HepG2 (cell line): Measurements from ENCODE around the gene CD101. TPM values are rescaled to one million over a fixed set of nuclear protein-coding genes. Genes with fewer than 3 reads are reported as not detected.

ENCODE experiments used
- ATAC-seq: fragments of 200-7000 bp; cut with Tn5 transposase; 3 replicates; pipeline ENCODE4 v1.9.1; 2020; ENCODE audit warnings: mild to moderate bottlenecking, moderate library complexity
- BruUV-seq: library from RNA; stranded (reverse); fragments of 400-500 nt; replicated peaks from 2 replicates; lab custom pipeline; 2021; lab: Mats Ljungman, UMichigan
- CTCF ChIA-PET: fragments of 300-600 bp; formaldehyde crosslinking; extraction: SDS; loops from one replicate; lab custom pipeline; 2021; ENCODE audit warnings: low total read pairs, inconsistent platforms, low intra/inter-chr PET ratio; lab: Yijun Ruan, JAX
- POLR2A ChIA-PET: fragments of 350-600 bp; sonication (Branson Sonifier 250); formaldehyde crosslinking; loops from one replicate; lab custom pipeline; 2020; ENCODE audit warnings: antibody characterized with exemption, inconsistent platforms; lab: Yijun Ruan, JAX
- DNase-seq: peaks from one replicate; pipeline ENCODE4 v3.0.0-alpha.2; 2015; ENCODE audit warnings: low spot score
- FAIRE-seq: peaks from 3 replicates; lab custom pipeline; 2011; peaks lifted over from hg19 to GRCh38; lab: Jason Lieb, UNC
- H2AFZ ChIP-seq: one replicate; pipeline ENCODE4 v1.6.1; 2011; ENCODE audit warnings: low read length, inconsistent platforms
- H3K27ac ChIP-seq: fragments of 300-600 bp; 3 replicates; pipeline ENCODE4 v1.8.0; 2011; ENCODE audit warnings: mixed run types, mild to moderate bottlenecking, mixed read lengths, low read length, inconsistent platforms; ENCODE audit not compliant: insufficient read depth; ENCODE audit errors: extremely low read length
- H3K27me3 ChIP-seq, 2 experiments: fragments of 200-600 bp in 1 of 2; 2 replicates in 1 of 2; 3 replicates in 1 of 2; pipeline versions ENCODE4 v1.6.0 to v1.8.0; 2011; ENCODE audit warnings: low read length in 2 of 2, mild to moderate bottlenecking in 2 of 2, moderate library complexity in 2 of 2, inconsistent platforms in 1 of 2; ENCODE audit not compliant: insufficient read depth in 2 of 2, control insufficient read depth in 1 of 2
- H3K36me3 ChIP-seq, 2 experiments: fragments of 200-600 bp in 1 of 2; replicated peaks in 1 of 2; 2 replicates in 1 of 2; 3 replicates in 1 of 2; pipeline versions ENCODE4 v1.5.1 to v1.8.0; 2011; ENCODE audit warnings: low read length in 2 of 2, inconsistent platforms in 1 of 2; ENCODE audit not compliant: insufficient read depth in 2 of 2, control insufficient read depth in 1 of 2
- H3K4me1 ChIP-seq: 2 replicates; pipeline ENCODE4 v1.5.1; 2012; ENCODE audit warnings: low read length, inconsistent platforms; ENCODE audit not compliant: insufficient read depth
- H3K4me2 ChIP-seq: 2 replicates; pipeline ENCODE4 v1.6.0; 2011; ENCODE audit warnings: low read depth, low read length, inconsistent platforms
- H3K4me3 ChIP-seq, 3 experiments: fragments of 200-600 bp in 1 of 3; sonication (generic), shearing (Covaris generic) in 1 of 3; replicated peaks in 1 of 3; 2 replicates each; pipeline ENCODE4 v1.5.1; 2011 to 2016; ENCODE audit warnings: low read length in 3 of 3, inconsistent platforms in 2 of 3, low read depth in 2 of 3, mild to moderate bottlenecking in 2 of 3, control low read depth in 1 of 3, mixed read lengths in 1 of 3; ENCODE audit not compliant: insufficient read depth in 1 of 3
- H3K79me2 ChIP-seq: one replicate; pipeline ENCODE4 v1.6.1; 2011; ENCODE audit warnings: low read length, inconsistent platforms; ENCODE audit not compliant: insufficient read depth
- H3K9ac ChIP-seq: 2 replicates; pipeline ENCODE4 v1.6.0; 2011; ENCODE audit warnings: mild to moderate bottlenecking, low read depth, low read length, inconsistent platforms; ENCODE audit not compliant: insufficient read depth
- H3K9me3 ChIP-seq: 2 replicates; pipeline ENCODE4 v1.5.1; 2012; ENCODE audit warnings: mild to moderate bottlenecking, low read length
- H4K20me1 ChIP-seq: 2 replicates; pipeline ENCODE4 v1.6.0; 2011; ENCODE audit warnings: inconsistent platforms, mild to moderate bottlenecking, low read length, moderate library complexity; ENCODE audit not compliant: insufficient read depth
- DBP ChIP-seq: sonication (generic); formaldehyde crosslinking; IDR thresholded peaks from 2 replicates; pipeline ENCODE4 v1.4.0; 2020; ENCODE audit warnings: missing genetic modification reagents; ENCODE audit errors: not compliant biosample characterization
- KLF6 ChIP-seq: IDR thresholded peaks from 2 replicates; pipeline ENCODE4 v1.8.0; 2016; ENCODE audit warnings: missing biosample characterization, missing genetic modification reagents
- PLRG1 ChIP-seq: fragments of 450-650 bp; conservative IDR thresholded peaks from 2 replicates; pipeline ENCODE4 v1.6.1; 2016
- PPARG ChIP-seq: conservative IDR thresholded peaks from 2 replicates; pipeline ENCODE4 v1.6.1; 2016; ENCODE audit warnings: missing biosample characterization, missing genetic modification reagents
- PRDM15 ChIP-seq: sonication (generic); formaldehyde crosslinking; IDR thresholded peaks from 2 replicates; pipeline ENCODE4 v1.4.0; 2020; ENCODE audit warnings: missing genetic modification reagents
- PTBP1 ChIP-seq: fragments of 200-400 bp; formaldehyde crosslinking; IDR thresholded peaks from 2 replicates; pipeline ENCODE4 v1.6.1; 2018; ENCODE audit warnings: low read length, low read depth; ENCODE audit not compliant: poor library complexity, severe bottlenecking
- REST ChIP-seq, 2 experiments: IDR thresholded peaks; 2 replicates each; pipeline ENCODE4 v1.6.1; 2011 to 2012; ENCODE audit warnings: low read length in 2 of 2, borderline replicate concordance in 1 of 2, low read depth in 1 of 2, mild to moderate bottlenecking in 1 of 2, moderate library complexity in 1 of 2
- SRF ChIP-seq: IDR thresholded peaks from 2 replicates; pipeline ENCODE4 v1.6.1; 2011; ENCODE audit warnings: mild to moderate bottlenecking, low read depth, low read length, moderate library complexity
- TBX3 ChIP-seq: fragments of 450-650 bp; IDR thresholded peaks from 2 replicates; pipeline ENCODE4 v1.6.1; 2017; ENCODE audit warnings: antibody characterized with exemption, mild to moderate bottlenecking, inconsistent platforms, borderline replicate concordance
- ZNF44 ChIP-seq: sonication (generic); formaldehyde crosslinking; IDR thresholded peaks from 2 replicates; pipeline ENCODE4 v1.5.1; 2020; ENCODE audit warnings: mild to moderate bottlenecking, missing genetic modification reagents
- ZNF572 ChIP-seq: sonication (generic); formaldehyde crosslinking; IDR thresholded peaks from 2 replicates; pipeline ENCODE4 v1.5.1; 2020; ENCODE audit warnings: mild to moderate bottlenecking, missing genetic modification reagents
- ZNF629 ChIP-seq: sonication (generic); formaldehyde crosslinking; conservative IDR thresholded peaks from 2 replicates; pipeline ENCODE4 v1.5.0; 2020; ENCODE audit warnings: missing genetic modification reagents
- ZNF710 ChIP-seq: sonication (generic); formaldehyde crosslinking; IDR thresholded peaks from 2 replicates; pipeline ENCODE4 v1.5.0; 2020; ENCODE audit warnings: mild to moderate bottlenecking, missing genetic modification reagents, borderline replicate concordance
- ZSCAN20 ChIP-seq: sonication (generic); formaldehyde crosslinking; IDR thresholded peaks from 2 replicates; pipeline ENCODE4 v1.4.0; 2020; ENCODE audit warnings: missing genetic modification reagents, mild to moderate bottlenecking, borderline replicate concordance
- WGBS: methylation state at CpG from one replicate; pipeline ENCODE4 v1.1.6; 2017; ENCODE audit warnings: low lambda C conversion rate; 5-methylcytosine and 5-hydroxymethylcytosine counted together
- in situ Hi-C: cut with HindIII; loops from 2 replicates; pipeline ENCODE4 v1.10.0; 2017; ENCODE audit warnings: low pct_unique_long_range_greater_than_20kb; ENCODE audit not compliant: extremely low pct_ligation_motif_present
- intact Hi-C: fragments of 100-400 bp; cut with micrococcal nuclease; formaldehyde crosslinking; loops from one replicate; pipeline ENCODE4 v1.10.0; 2022; ENCODE audit not compliant: unreplicated experiment
- polyA plus RNA-seq, 8 experiments: library from polyadenylated mRNA; depleted of rRNA in 3 of 8; stranded (reverse) in 7 of 8; unstranded in 1 of 8; fragments of >200 nt; fragmentation: Illumina TruSeq in 4 of 8; extraction: Trizol in 4 of 8; gene quantifications; 2 replicates each; pipeline versions ENCODE4 v1.2.1 to v1.2.3, GENCODE V29; 2011 to 2016; ENCODE audit warnings: low read depth in 4 of 8, missing spikeins in 1 of 8, mixed read lengths in 1 of 8; ENCODE audit not compliant: insufficient read depth in 1 of 8
- total RNA-seq, 5 experiments: library from RNA; depleted of rRNA; stranded (reverse); fragments of >200 nt; fragmentation: Illumina TruSeq; extraction: Trizol; gene quantifications; 2 replicates each; pipeline ENCODE4 v1.2.3, GENCODE V29; 2016; ENCODE audit warnings: low read depth in 1 of 5

Gene CD101
- total and polyA plus RNA-seq, 2 of the 13 experiments (the other 11 are each of a cell fraction or from before 2014, with no cell fraction given) = 0.05 to 0.09 TPM

- TF ChIP-seq REST (IDR thresholded peaks at IDR 0.05; ENCODE audit: borderline replicate concordance in 1 of 2, low read depth in 1 of 2, low read length in 2 of 2) = no peak
- no peak for TF ChIP-seq PPARG
- no peak for TF ChIP-seq PRDM15 (CRISPR knock-in tag)
These were observed 34.8 kb upstream of the CD101 start (continued) for GRCh38 chr1:116966791-116967190.

GRCh38 chr1:116968724-116969123, 32.8 kb upstream of the CD101 start:
- Histone ChIP-seq H3K27me3 (no peaks in the 10 kb centered on the region), H3K79me2 (no peaks in the 10 kb centered on the region), H3K36me3 (no peaks in the 10 kb centered on the region), H3K4me2 (no peak overlapping the region), H2AFZ (no peak overlapping the region), H3K9ac (no peak overlapping the region), H4K20me1 (no peaks in the 10 kb centered on the region), H3K4me1 (no peaks in the 10 kb centered on the region), H3K9me3 (no peaks in the 10 kb centered on the region), H3K4me3 (no peak overlapping the region), H3K27ac (no peak overlapping the region)
- 54% methylated on average over 3 of the region's 3 CpGs for WGBS
- no TSS peak for BruUV-seq
- no peak for ATAC-seq
- no peak for FAIRE-seq
- in situ Hi-C loops (no loop called here), intact Hi-C loops (no loop called here)
- no peak for DNase-seq
- POLR2A ChIA-PET = no interaction called here
- CTCF ChIA-PET = no interaction called here
- TF ChIP-seq TBX3 = no peak
- TF ChIP-seq ZNF572 (CRISPR knock-in tag) = no peak
- no peak for TF ChIP-seq ZNF710
- TF ChIP-seq KLF6 (CRISPR knock-in tag) = no peak
- no peak for TF ChIP-seq SRF
- no peak for TF ChIP-seq PLRG1
- no peak for TF ChIP-seq ZNF629 (CRISPR knock-in tag)
- TF ChIP-seq ZNF44 (CRISPR knock-in tag) = no peak
- no peak for TF ChIP-seq DBP
- no peak for TF ChIP-seq PTBP1
- no peak for TF ChIP-seq ZSCAN20 (CRISPR knock-in tag)
